NCI-H524 (cell line): ENCODE data around the gene CCNB2.
"Not testable (repeated sequence)": the region's sequence is repeated elsewhere in the genome, so short reads cannot be mapped to it uniquely, and the experiment has no call there.

Experiments
- DNase-seq, 2 experiments: peaks; one replicate each; lab custom pipeline; 2025; lab: John Stamatoyannopoulos, UW

The CCNB2 gene

GRCh38 chr15:59133929-59134427 is 29.0 kb downstream of the CCNB2 start:
- DNase-seq, result no peak

DNA sequence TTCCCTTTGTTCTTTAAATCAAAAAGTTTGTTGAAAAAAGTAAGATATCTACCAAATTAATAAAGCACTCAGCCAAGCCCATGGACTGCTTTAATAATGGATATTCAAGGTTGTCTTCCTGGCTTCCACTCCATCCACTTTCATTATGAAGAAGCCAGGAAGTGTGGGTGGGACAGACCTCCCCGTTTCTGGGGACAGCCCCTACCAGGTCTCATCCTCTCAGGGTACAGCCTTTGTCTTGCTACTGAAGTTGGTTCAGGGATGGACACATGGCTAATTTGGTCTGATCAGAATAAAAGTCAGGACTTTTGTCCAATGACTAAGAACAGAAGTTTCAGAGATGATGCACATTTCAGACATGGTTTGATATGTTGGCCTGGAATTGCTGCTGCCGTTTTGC is 32.6 kb downstream of the CCNB2 start:
- DNase-seq, result no peak

DNA sequence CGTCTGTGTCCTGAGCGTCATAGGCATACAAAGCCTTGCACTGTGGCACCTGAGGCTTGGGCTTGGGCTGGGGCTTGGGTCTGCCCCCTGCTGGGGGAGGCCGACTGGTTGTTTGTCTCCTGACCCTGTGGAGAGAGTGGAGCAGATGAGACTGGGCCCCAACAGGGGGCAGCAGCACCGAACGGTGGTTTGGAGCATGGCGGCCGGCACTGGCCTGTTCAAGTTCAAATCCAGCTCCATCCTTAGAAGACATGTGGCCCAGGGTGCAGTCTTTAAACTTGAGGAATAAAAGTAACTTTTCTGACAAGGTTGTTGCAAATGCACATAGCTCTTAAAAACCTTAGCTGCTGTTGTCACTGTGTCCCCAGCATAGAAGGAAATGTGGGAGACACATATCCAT is 33.3 kb downstream of the CCNB2 start:
- peak; percentile 39 to 68 for DNase-seq

- DNase-seq, result no peak
Measured at GRCh38 chr15:59140422-59141226, 35.7 kb downstream of the CCNB2 start.

DNA sequence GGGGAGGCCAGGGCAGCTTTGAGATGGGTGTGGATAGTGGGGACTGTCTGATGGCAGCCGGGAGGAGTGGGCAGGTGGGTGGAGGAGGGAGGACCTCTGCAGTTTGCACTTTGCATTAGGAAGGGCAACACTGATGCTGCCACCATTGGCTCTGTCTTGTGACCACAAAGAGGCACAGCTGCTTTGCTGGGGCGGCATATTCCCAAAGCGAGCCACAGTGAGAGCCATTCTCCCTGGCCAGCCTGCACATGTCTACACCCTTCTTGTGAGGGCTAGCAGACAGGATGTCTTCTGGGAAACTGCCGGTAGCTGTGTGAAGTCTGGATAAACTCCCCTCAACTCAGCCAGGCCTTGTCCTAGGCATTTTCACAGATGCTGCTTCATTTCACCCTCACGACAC is 38.3 kb downstream of the CCNB2 start:
- DNase-seq, result no peak

- DNase-seq, result peak in 1 of 2 experiments; percentile 19
Measured at GRCh38 chr15:59144594-59144993, 39.6 kb downstream of the CCNB2 start.

- no peak for DNase-seq
Measured at GRCh38 chr15:59147666-59148065, 42.7 kb downstream of the CCNB2 start.

DNA sequence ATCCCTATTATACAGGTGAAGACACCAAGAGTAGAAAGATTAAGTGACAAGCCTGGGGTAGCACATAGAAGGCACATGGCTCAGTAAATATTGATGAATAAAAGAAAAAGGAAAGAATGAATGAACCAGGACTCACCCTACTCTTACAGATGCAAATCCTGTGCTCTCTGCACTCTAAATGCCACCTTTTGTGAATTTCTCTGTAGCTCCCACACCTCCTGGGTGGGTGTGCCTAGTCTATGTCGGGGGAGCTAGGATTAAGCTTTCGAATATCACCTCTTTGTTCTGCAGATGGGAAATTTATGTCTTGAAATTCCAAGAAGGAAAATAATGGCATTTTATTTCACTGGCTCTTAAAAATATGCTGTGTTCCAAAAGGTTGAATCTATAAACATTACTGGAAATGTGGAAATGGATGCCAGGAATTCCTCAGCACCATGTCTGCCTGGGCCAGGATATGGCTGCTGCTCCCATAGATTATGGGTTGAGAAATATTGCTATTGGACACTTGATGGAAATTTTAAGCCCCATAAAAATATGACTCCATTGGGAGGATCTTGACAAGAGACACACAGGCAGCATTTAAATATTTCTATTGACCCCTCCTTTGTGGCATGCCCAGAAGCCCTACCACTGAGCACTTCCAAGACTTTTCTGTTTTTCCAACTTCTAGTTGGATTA is 43.3 kb downstream of the CCNB2 start:
- no peak for DNase-seq

- DNase-seq, result no peak
Measured at GRCh38 chr15:59150185-59150584, 45.2 kb downstream of the CCNB2 start.

DNA sequence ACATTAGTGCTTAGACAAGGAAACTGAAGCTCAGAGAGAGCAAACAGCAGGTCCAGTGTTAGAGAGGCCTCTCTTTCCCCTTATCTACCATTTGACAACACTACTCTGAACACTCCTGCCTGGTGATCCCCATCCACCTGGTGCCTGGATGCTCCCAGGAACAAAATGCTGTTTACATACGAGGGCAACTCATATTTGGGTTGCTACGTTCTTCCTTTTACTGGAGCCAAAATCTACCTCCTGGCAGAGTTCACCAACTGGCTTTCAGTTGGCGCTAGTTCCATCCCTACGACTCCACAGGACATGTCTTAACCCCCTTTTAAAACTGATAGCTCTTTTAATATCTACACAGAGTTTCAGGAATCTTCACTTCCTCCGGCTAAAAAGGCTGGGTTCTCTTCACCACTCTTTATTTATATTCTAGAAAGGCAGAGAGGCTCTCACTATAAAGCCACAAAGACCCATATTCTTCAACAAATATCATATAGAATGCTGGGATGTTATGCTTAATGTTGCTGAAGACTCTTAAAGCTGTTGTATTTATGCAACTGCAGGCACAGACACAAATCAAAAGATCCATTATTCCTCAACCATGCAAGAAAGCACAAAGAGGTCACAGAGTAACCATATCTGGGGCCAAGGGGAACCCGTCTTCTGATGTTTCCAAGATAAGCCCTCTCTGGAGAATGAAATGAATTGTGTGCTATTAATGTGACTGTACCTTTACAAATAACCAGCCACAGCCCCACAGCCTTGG is 47.9 kb downstream of the CCNB2 start:
- DNase-seq, result no peak

DNA sequence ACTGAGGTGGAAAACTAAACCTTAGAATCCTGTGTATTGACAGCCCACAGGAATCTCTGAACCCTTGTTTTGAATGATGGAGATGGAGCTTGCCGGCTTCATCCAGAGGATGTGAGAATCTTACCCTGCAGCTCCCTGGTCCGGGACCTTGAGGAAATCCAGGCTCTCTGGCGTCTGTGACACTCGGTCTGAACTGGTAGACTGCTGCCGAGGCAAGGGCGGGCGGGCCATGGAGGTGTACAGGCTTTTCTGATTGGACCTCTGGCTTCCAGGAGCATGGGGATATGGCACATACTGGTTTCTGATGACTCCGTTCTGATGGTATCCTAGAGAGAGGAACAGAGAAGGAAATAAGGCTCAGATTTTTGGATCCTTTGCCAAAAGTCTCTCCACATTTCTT is 48.5 kb downstream of the CCNB2 start:
- DNase-seq, result no peak

GRCh38 chr15:59154243-59154642 is 49.3 kb downstream of the CCNB2 start:
- DNase-seq, result peak in 1 of 2 experiments; percentile 43

GRCh38 chr15:59155431-59155830 is 50.5 kb downstream of the CCNB2 start:
- no peak for DNase-seq

- DNase-seq, result no peak
Measured at GRCh38 chr15:59157396-59157795, 52.5 kb downstream of the CCNB2 start.

DNA sequence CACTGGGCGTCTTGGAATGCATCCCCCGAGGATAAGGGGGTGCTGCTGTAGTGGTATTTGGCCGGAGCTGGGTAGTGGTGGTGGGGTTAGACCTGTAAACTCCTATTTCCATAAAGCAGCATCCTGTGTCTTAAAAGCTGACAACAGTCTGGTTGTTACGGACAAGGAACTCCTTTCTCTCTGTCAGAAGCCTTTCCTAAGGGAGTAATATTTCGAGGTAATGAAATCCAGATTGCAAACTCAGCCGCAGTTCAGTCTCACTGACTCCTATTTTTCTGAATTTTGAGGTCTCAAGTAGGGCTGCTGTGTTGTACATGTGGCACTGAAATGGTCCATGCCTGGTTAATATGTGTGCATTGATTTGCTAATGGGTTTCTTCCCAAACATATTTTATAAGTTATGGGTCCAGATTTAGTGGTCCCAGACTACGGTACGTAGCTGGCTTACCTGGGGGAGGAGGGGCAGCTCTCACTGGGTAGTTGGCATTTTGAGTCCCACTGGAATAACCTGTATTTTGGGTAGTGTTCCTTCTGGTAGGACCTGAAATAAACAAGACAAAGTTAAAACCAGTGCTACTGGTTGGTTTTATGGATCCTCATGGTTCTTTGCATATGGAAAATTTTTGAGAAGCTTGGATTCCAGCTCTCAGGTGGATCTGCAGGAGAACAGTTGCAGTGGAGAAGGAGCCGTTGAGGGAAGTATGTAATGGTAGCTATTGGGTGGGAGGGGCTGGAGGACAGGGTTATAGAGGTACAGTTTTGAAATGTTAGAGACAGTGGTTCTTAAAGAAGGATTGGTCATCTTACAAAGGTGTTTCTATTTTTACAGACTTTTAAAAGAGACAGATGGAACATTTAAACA is 53.1 kb downstream of the CCNB2 start:
- DNase-seq, result no peak

GRCh38 chr15:59158701-59159034 is 53.7 kb downstream of the CCNB2 start:
- peak in 1 of 2 experiments; percentile 37 for DNase-seq

- DNase-seq, result no peak
Measured at GRCh38 chr15:59159210-59159609, 54.3 kb downstream of the CCNB2 start.

DNA sequence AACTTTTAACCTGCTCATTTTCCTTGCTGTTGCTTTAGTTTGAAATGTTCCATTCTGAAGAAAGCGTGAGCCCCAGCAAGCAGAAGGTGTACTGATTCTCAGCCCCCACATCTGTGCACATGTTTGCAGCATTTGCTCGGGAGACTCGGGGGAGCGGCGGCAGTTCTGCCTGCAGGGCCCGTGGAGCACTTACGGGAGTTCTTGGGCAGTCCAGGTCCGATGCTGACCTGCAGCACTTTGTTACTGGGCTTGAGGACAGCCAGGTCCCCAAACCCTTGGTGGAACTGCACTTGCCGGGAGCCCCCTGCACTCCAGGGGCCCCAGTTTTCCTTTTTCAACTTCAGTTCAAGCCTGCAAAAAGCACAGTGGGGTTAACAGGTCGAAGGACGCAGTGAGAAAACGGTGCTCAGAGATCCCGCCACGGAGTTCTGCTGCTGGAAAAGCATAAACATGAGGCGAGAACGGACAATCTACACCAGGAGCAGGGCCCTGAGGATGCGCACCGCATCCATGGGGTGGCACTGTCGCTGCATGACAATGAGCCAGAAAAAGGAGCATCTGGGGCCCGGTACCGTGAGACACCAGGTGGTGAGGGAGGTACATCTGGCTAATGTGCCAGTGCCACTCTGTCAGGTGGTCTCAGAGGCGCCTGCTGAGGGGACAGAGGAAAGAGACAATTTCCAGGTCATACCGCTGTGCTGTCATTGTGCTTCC is 56.1 kb downstream of the CCNB2 start:
- peak; percentile 60 to 73 for DNase-seq

- not testable (repeated sequence) for DNase-seq
Measured at GRCh38 chr15:59162080-59162479, 57.1 kb downstream of the CCNB2 start.

GRCh38 chr15:59165726-59166125 is 60.8 kb downstream of the CCNB2 start:
- DNase-seq, result no peak

DNA sequence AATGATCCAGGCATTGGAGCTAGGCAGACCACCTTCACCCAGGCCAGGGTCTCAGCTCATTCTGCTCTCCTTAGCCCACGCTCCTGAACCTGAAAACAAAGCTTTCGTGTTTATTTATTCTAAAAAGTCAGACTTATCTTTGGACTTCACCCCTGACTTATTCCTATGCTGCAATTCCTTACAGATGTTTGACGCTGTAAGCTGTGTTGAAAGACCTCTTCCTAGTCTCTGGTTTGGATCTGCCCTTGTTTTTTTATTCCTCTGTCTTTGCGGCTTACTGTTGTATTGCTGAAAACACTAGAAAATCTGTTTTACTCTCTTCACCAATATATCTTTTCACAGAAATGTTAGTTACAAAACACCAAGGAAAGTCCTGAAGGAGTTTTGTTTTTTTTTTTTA is 61.2 kb downstream of the CCNB2 start:
- no peak for DNase-seq
